Upper lobe of left lung (tissue), 4 donors: Measurements from ENCODE around the gene RBM33.

Experiments used
- EP300 ChIP-seq, 4 donors: sonication (generic); formaldehyde crosslinking; IDR thresholded peaks; one replicate each; pipeline ENCODE4 v1.5.1; 2017; ENCODE audit warnings: antibody characterized with exemption in 4 of 4, control low read depth in 2 of 4
- POLR2A ChIP-seq, 4 donors: fragments of 450-650 bp; IDR thresholded peaks; one replicate each; pipeline ENCODE4 v1.5.1; 2016 to 2017; ENCODE audit warnings: antibody characterized with exemption in 4 of 4, mild to moderate bottlenecking in 2 of 4
- POLR2AphosphoS5 ChIP-seq, 2 donors: sonication (generic); formaldehyde crosslinking; IDR thresholded peaks; one replicate each; pipeline ENCODE4 v1.5.1; 2017; ENCODE audit warnings: antibody characterized with exemption in 2 of 2
- TF ChIP-seq, protein P1 (sequence below), 6 experiments: fragments of 450-650 bp in 4 of 6; fragments of 200-600 bp in 2 of 6; sonication (generic) in 2 of 6; IDR thresholded peaks; one replicate each; pipeline ENCODE4 v1.5.1; 2016 to 2019; ENCODE audit warnings: antibody characterized with exemption in 6 of 6

DNA sequence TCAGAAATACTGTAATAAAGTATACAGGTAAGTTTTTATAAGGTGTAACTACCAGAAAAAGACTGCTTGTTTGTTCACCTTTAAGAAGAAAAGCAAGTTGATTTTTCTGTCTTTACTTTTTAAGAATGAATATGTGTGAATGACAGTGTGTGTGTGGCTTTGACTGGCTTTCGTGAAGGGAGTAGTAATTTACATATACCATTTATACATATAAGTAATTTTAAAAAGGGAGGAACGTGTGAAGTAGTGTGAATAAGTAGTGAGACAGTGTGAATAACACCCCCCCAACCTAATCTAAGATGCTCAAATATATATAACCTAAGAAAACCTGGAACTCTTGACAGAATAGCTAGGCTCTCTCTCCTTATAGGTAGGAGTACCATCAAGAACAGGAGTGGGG lies 33.2 kb downstream of the RBM33 start:
- TF ChIP-seq, protein P1, sequence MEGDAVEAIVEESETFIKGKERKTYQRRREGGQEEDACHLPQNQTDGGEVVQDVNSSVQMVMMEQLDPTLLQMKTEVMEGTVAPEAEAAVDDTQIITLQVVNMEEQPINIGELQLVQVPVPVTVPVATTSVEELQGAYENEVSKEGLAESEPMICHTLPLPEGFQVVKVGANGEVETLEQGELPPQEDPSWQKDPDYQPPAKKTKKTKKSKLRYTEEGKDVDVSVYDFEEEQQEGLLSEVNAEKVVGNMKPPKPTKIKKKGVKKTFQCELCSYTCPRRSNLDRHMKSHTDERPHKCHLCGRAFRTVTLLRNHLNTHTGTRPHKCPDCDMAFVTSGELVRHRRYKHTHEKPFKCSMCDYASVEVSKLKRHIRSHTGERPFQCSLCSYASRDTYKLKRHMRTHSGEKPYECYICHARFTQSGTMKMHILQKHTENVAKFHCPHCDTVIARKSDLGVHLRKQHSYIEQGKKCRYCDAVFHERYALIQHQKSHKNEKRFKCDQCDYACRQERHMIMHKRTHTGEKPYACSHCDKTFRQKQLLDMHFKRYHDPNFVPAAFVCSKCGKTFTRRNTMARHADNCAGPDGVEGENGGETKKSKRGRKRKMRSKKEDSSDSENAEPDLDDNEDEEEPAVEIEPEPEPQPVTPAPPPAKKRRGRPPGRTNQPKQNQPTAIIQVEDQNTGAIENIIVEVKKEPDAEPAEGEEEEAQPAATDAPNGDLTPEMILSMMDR (IDR thresholded peaks at IDR 0.05): no peak
- TF ChIP-seq POLR2AphosphoS5 (IDR thresholded peaks at IDR 0.05): no peak
- no peak for TF ChIP-seq POLR2A (IDR thresholded peaks at IDR 0.05)
- no peak for TF ChIP-seq EP300 (IDR thresholded peaks at IDR 0.05)
